ENCODE data around the gene CACHD1.
"Not testable (repeated sequence)": the region's sequence is repeated elsewhere in the genome, so short reads cannot be mapped to it uniquely, and the experiment has no call there.

CACHD1 gene

DNA sequence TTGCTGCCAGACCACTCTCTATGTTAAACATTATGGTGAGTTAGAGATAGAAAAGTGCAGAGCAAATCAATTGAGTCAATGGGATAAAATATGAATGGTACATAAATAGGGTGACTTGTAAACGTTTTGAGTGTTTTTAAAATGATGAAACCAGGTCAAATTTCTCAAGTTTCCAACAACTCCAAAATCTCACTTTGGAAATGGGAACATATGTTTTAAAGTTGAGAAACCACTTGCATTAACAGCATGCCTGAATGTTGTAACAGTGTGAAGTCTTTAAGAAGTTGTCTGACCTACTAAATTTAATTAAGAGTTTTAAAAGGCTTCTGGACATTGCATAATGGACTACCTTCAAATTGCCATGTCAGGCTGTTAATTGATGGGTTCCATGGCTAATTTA is 241.3 kb downstream of the CACHD1 start:
- ATAC-seq, result no peak

DNA sequence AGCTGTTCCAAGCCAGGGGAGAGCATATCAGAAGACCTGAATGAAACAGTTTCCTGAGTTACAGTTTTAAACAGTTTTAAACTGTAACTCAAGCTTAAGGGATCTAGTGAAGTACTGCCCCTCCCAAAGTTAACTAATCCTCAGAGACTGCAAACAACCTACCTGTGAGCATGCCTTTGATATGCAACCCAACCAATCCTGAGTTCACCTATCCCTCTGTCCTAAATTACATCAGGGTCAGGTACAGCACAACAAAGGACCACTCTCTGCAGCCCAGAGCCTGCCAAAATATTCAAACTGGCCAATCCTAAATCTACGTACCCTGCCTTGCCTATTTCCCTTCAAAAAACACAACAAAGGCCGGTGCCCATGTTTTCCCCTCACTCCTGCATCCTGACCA is 242.1 kb downstream of the CACHD1 start:
- ATAC-seq, result no peak

DNA sequence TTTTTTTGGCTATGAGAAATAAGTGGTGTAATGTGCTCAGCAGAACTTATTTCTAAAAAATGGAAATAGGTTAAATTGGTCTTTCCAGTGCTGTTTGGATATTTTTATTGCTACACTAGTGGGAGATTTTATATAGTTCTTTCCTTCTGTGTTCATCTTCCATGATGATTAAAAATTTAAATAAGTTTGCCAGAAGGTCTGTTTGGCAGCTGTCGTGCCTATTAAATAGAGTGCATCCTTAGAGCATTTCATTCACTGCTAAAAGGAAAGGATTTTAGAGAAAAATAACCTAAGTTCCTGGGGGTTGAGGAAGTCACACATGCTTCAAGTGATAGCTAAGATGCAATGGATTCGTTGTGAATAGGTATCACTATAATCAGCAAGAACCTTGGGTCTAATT is 245.3 kb downstream of the CACHD1 start:
- ATAC-seq, result no peak

DNA sequence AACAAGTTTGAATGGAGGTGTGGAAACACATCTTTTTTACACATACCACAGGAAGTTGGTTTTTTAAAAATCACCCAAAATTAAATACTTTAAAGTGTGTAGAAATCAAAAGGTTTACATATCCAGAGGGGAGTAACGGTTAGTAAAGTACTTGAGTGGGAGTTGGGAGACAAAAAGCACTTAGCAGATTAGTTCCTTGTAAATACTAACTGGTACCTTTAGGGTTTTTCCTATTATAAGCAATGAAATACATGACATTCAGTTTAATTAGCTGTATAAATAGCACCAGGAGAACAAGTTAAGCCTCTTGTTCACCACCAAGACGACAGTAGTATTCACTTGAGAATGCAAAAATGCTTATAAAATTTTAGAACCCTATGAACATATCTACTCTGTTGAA is 251.2 kb downstream of the CACHD1 start:
- ATAC-seq, result no peak

DNA sequence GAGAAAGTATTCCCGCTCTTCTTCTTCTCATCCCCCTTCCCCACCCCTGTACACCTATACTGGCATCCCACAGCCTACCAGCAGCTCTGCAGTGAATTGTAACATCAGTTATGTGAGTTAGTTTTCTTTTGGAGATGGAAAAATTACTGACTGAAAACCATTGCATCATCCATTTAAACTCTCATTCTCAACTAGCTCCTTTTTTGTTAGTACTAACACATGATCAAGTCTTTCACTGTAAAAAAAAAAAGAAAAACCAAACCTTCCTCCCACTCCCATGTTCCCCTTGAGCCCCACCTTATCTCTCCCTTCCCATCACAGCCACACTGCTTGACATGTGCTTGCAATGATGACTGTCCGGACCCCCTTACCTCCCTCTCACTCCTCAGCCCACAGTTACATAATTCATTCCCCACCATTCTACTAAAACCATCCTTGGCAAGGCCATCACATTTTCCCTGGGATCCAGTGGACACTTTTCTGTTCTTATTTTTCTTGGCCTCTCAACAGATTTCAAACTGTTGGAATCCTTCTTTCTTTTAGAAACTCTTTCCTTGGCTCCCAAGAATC is 251.7 kb downstream of the CACHD1 start:
- ATAC-seq, result no peak

DNA sequence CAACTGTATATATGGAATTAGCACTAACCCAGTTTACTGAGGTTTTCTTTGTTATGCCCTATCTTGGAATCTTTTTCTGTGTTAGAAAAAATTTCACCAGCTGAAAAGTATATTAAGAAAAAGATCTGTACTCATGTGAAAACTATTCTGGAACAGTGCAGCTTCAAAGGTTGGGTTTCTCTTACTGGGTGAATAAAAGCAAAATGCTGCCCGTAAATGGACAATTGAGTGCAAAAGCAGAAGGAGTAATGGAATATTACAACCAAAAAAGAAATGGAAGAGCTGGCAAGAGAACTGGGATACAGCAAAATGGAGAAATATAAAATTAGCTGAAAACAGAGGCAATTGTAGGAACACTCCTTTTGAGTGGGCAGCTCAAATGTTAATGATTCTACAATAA is 257.9 kb downstream of the CACHD1 start:
- no peak for ATAC-seq

DNA sequence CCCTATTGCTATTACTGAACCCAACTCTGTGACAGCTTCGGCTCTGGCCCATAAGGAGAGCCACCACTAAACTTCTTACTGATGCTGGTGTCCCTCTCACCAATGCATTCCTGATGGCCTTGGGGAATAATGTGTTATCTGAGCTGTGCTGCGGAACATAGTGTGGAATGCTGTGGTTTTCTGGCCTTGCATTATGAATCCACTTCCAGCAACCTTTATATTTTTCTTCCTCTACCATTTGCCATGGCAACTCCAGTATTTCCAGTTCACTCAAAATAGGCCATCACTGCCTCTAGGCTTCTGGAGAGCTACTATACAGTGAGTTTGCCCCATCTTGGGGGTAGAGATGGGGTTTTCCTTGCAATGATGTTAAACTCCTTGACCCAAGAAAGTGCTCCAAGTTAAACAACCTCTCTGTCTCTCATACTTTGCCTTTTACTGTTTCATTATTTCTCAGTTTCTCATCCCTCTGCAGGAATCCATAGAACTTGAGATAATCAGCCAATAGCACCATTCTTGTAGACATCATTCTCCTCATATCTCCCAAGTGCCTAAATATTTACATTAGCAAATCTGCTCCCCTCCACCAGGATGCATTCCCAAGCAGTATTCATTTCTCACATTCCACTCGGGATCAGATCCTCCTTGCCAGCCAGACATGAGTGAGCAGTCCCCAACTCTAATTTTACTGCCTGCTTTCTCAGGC is 263.8 kb downstream of the CACHD1 start:
- ATAC-seq, result no peak

DNA sequence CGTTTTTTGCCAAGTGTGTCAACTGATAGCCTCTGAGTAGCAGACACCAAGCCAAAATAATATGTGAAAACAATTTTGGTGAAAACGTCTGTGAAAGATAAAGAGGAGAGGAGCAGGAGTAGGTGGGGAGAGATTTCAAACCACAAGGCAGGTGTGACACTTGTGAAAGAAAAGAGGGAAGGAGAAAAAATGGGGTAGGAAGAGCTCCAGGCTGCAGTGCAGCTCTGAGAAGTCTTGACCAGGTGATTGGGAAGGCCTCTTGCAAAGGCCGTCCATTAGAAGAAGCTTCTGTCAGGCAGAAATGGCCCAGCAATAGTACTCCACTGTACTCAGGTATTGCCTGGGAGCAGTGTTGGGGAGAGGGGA is 264.3 kb downstream of the CACHD1 start:
- ATAC-seq, result no peak

DNA sequence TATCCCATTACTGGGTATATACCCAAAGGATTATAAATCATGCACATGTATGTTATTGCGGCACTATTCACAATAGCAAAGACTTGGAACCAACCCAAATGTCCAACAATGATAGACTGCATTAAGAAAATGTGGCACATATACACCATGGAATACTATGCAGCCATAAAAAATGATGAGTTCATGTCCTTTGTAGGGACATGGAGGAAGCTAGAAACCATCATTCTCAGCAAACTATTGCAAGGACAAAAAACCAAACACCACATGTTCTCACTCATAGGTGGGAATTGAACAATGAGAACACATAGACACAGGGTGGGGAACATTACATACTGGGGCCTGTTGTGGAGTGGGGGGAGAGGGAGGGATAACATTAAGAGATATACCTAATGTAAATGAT is 270.8 kb downstream of the CACHD1 start:
- not testable (repeated sequence) for ATAC-seq
